ENCODE results near the gene TTC9.
A peak's percentile ranks its signal among the peaks of the same experiment; 100 is the strongest.
"Not testable (repeated sequence)": the region's sequence is repeated elsewhere in the genome, so short reads cannot be mapped to it uniquely, and the experiment has no call there.

TTC9 gene

DNA sequence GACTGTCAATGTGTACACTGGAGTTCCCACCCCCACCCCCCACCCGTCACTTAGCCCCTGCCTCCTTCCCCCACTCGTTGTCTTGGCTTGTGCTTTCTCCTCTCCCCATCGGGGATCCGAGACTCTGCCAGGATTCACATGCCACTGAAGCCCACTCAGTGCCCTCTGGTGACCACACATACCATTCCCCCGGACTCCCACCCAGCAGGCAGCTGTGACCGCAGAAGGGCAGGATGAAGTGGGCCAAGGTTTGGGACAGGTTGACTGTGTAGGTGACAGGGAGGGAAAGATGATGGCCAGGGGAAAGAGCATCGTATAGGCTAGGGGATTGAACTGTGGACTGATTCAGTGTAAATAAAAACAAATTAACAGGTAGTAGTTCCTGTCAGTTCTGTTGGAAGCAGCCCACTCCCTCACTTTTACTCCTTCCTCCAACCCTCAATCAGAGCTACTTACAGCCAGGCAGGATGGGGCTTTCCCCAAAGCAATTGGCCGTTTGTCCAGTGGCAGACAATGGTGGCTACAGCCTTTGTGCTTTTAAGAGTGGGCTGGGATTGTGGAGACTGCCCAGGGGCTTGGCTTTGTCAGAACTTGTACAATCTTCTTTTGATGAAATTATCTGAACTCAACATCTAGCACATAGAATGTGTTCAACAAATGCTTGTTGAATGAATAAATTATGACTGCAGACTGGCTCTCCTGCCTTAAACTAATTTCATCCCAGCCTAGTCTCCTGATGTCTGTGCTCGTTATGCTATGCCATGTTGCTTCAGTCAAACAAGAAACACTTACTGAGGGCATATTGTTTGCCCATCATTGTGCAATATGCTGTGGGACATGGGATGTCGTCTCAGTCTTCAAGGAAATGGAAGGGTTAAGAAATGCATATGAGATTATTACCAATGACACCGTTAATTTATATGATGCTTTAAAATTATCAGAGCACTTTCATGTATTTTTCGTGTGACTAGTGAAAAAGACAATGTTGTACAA is 30.2 kb downstream of the TTC9 start:
- no peak for DNase-seq
- no peaks in the 10 kb centered on the region for H3K27me3 Mint-ChIP-seq
- no peak overlapping the region for H3K4me3 Mint-ChIP-seq
- peaks cover 33 to 60% of the 10 kb centered on the region in 2 donors for H3K36me3 Mint-ChIP-seq
- H3K9me3 Mint-ChIP-seq, result peaks cover 0 to 2% of the 10 kb centered on the region in 2 donors
- peaks cover 25 to 34% of the 10 kb centered on the region in 2 donors for H3K4me1 Mint-ChIP-seq
- ATAC-seq (replicated peaks), result no peak
- peak overlapping the region; percentile 62 for H3K27ac Mint-ChIP-seq

DNA sequence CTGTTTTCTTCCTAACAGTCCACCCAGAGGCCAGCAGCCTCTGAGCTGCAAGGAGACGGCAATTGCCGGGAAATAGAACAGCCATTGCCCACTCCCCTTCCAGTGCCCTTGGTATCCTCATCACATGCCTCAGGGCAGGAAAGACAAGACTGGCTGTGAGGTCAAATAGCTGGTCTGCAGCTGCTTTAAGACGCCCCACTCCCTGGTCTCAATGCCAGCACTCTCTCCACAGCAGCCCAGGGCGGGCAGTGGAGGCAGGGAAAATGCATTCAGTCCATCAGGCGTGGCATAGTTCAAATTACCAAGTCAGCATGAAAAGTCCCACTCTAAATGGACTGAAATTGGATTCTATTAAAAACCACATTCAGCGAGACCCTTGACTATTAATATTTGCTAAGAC is 35.6 kb downstream of the TTC9 start:
- H3K4me1 Mint-ChIP-seq, result peaks cover 0 to 6% of the 10 kb centered on the region in 2 donors
- H3K9me3 Mint-ChIP-seq, result no peaks in the 10 kb centered on the region
- DNase-seq (no peak), ATAC-seq (replicated peaks) (no peak)
- no peaks in the 10 kb centered on the region for H3K27me3 Mint-ChIP-seq
- H3K36me3 Mint-ChIP-seq, result peaks cover 14 to 22% of the 10 kb centered on the region in 2 donors
- no peak overlapping the region for H3K27ac Mint-ChIP-seq
- H3K4me3 Mint-ChIP-seq, result no peak overlapping the region

DNA sequence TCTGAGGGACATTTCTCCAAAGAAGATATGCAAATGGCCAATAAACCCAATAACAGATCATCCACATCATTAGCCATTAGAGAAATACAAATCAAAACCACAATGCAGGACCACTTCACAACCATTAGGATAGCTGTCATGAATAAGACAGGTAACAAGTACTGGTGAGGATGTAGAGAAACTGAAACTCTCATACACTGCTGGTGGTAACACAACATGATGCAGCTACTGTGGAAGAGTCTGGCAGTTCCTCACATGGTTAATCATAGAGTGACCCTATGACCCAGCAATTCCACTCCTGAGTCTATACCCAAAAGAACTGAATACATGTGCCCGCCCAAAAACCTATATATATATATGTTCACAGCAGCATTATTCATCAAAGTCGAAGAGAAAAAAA is 39.0 kb downstream of the TTC9 start:
- no peak overlapping the region for H3K27ac Mint-ChIP-seq
- DNase-seq, result no peak
- H3K4me3 Mint-ChIP-seq, result no peak overlapping the region
- H3K9me3 Mint-ChIP-seq, result no peaks in the 10 kb centered on the region
- peak in 1 of 2 donors; percentile 43 for ATAC-seq (replicated peaks)
- no peaks in the 10 kb centered on the region for H3K27me3 Mint-ChIP-seq
- H3K4me1 Mint-ChIP-seq, result peaks cover 0 to 3% of the 10 kb centered on the region in 2 donors
- peaks cover 3% of the 10 kb centered on the region in 2 donors for H3K36me3 Mint-ChIP-seq

GRCh38 chr14:70683983-70684382 is 42.3 kb downstream of the TTC9 start:
- DNase-seq (no peak), ATAC-seq (replicated peaks) (no peak)
- Mint-ChIP-seq H3K9me3 (no peaks in the 10 kb centered on the region), H3K27me3 (no peaks in the 10 kb centered on the region), H3K4me1 (peaks cover 0 to 3% of the 10 kb centered on the region in 2 donors), H3K27ac (no peak overlapping the region), H3K36me3 (peaks cover 0 to 7% of the 10 kb centered on the region in 2 donors), H3K4me3 (no peak overlapping the region)

DNA sequence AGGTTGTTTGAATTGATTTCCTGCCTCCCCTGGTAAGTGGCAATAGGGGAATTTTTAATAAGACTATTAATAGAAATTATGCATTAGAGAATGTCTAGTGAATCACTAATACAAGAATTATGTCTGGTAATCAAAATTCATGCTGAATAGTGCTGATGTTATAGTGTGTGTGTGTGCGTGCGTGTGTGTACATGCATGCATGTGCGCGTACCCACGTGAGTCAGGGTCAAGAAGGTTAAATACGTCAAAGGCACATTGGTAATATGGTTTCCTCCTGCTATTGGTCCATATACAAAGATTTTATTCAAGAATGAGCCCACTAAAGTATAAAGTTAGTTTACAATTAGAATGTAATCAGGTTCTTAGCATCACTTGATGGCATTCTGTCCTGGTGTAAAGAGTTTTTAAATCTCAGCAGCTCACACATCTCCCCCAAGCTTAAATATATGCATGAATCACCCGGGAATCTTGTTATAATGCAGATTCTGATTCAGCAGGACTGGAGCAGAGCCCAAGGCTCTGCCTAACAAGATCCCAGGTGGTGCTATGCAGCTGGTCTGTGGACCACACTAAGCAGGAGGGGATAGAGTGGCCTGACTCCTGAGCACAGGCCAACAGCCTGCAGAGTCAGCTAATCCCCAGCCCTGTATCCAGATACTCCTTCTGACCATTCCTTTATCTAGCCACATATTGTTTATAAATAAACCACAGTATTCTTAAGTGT is 43.9 kb downstream of the TTC9 start:
- Mint-ChIP-seq H3K27me3 (no peaks in the 10 kb centered on the region), H3K4me1 (peaks cover 3 to 4% of the 10 kb centered on the region in 2 donors), H3K36me3 (peaks cover 0 to 7% of the 10 kb centered on the region in 2 donors), H3K9me3 (no peaks in the 10 kb centered on the region), H3K27ac (no peak overlapping the region), H3K4me3 (no peak overlapping the region)
- no peak for DNase-seq
- no peak for ATAC-seq (replicated peaks)

DNA sequence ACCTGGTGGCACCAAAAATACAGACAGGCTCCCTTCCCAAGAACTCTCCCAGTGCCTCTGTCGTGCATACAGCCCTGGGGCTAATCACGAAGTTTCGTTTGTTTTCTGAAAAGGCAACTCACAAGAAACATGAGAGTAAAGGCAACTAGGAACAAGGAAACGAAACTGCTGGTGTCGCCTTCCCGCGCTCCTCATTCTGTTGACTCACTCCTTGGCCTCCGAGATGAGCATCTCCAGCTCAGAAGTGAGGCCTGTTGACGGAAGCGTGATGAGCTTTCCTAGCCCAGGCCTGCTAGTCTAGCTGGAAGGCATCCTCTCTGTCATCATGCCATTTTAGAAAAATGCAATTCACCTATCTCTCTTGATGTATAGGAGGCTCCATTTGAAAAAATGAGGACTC is 50.5 kb downstream of the TTC9 start:
- DNase-seq (no peak), ATAC-seq (replicated peaks) (no peak)
- Mint-ChIP-seq H3K36me3 (no peaks in the 10 kb centered on the region), H3K4me1 (peaks cover 3 to 4% of the 10 kb centered on the region in 2 donors), H3K27me3 (no peaks in the 10 kb centered on the region), H3K9me3 (no peaks in the 10 kb centered on the region), H3K4me3 (no peak overlapping the region), H3K27ac (no peak overlapping the region)

DNA sequence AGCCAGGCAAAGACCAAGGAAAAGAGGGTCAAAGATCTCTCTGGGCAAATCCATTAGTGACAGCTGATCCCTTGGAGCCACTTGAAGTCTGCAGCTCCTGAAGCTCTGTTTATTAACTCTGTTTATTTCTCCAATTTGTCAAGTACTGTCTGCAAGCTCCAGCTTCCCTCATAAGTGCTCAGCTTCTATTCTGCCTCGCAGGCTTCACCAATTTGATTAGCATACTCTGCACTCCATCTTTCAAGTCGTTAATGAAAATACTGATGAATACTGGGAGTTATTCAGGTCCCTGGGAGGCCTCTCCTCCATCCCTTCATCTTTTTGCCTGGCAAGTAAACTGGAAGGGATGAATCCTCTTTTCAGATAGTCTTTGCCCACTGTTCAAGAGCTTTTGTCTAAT is 54.3 kb downstream of the TTC9 start:
- ATAC-seq (replicated peaks) (no peak), DNase-seq (no peak)
- Mint-ChIP-seq H3K4me1 (no peaks in the 10 kb centered on the region), H3K27me3 (no peaks in the 10 kb centered on the region), H3K9me3 (no peaks in the 10 kb centered on the region), H3K36me3 (no peaks in the 10 kb centered on the region), H3K27ac (no peak overlapping the region), H3K4me3 (no peak overlapping the region)

DNA sequence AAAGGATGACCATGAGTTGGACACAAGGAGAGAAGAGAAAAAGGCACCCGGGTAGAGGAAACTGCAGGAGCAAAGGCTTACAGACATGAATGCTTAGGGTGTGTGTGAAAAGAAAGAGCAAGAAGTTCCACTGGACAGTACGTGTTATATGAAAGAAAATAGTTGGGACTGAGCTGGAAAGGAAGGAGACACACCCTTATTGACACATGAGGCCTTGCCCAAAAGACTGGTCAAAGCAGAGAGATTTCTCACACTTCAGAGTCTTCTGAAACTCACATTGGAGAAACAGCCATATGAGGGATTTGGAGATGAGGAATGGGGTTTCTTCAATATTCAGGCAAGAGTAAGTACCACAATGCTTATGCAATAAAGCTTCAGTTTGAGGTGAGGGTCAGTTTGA is 56.0 kb downstream of the TTC9 start:
- H3K9me3 Mint-ChIP-seq, result no peaks in the 10 kb centered on the region
- H3K4me3 Mint-ChIP-seq, result no peak overlapping the region
- no peaks in the 10 kb centered on the region for H3K36me3 Mint-ChIP-seq
- peaks cover 0 to 3% of the 10 kb centered on the region in 2 donors for H3K4me1 Mint-ChIP-seq
- no peaks in the 10 kb centered on the region for H3K27me3 Mint-ChIP-seq
- peak overlapping the region; percentile 9 for H3K27ac Mint-ChIP-seq
- DNase-seq (no peak), ATAC-seq (replicated peaks) (no peak)

- no peaks in the 10 kb centered on the region for H3K36me3 Mint-ChIP-seq
- no peak overlapping the region for H3K27ac Mint-ChIP-seq
- no peaks in the 10 kb centered on the region for H3K27me3 Mint-ChIP-seq
- no peaks in the 10 kb centered on the region for H3K9me3 Mint-ChIP-seq
- no peak for DNase-seq
- no peak for ATAC-seq (replicated peaks)
- H3K4me1 Mint-ChIP-seq, result peaks cover 0 to 3% of the 10 kb centered on the region in 2 donors
- no peak overlapping the region for H3K4me3 Mint-ChIP-seq
These were observed 56.6 kb downstream of the TTC9 start for GRCh38 chr14:70698288-70698687.

DNA sequence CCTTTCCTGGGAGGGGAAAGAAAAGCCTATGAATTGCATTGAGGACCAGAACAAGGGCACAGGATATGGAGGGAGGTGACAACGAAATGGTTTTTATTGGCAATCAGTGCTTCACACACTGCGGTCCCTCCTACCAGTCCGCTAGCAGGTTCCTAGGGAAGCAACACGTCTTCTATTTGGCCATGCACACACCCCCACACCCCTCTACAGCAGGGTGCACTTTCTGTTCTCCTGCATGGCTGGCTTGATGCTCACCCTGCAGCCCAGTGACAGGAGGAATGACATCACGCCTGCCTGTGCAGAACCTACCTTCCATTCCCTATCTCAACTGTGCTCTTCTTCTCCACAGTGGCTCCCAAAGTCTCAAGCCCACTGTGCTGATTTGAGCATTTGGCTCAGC is 57.9 kb downstream of the TTC9 start:
- H3K27me3 Mint-ChIP-seq, result no peaks in the 10 kb centered on the region
- no peak for DNase-seq
- peaks cover 0 to 3% of the 10 kb centered on the region in 2 donors for H3K4me1 Mint-ChIP-seq
- no peak overlapping the region for H3K27ac Mint-ChIP-seq
- no peak for ATAC-seq (replicated peaks)
- no peak overlapping the region for H3K4me3 Mint-ChIP-seq
- no peaks in the 10 kb centered on the region for H3K36me3 Mint-ChIP-seq
- H3K9me3 Mint-ChIP-seq, result no peaks in the 10 kb centered on the region

DNA sequence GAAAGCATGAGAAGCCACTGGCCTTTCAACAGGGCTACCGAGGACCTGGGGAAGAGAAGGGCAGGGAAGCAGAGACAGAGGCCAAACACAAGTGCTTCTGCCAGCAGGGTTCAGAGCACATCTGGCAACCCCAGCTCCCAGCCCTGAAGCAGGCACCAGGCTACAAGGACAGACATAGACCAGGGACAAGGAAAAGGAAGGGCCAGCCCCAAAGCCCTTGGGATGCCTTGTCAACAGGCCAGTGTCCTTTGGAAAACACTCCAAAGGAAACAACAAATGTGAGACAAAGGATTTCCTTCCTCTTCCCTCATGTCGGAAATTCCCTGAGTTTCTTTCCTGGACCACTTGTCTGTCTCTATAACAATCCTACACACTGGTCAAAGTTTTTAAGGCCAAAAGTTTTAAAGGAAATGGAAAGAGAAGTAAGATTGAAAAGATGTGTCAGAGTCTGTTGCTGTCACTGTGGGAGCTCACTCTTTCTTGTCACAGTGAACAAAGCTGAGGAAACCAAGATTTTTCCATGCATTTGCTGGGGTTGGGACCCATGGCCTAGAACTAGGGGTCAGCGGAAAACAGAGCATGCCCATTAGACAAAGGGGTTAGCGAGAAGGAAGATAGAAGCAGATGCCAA is 59.4 kb downstream of the TTC9 start:
- no peaks in the 10 kb centered on the region for H3K27me3 Mint-ChIP-seq
- H3K27ac Mint-ChIP-seq, result no peak overlapping the region
- H3K36me3 Mint-ChIP-seq, result peaks cover 0 to 4% of the 10 kb centered on the region in 2 donors
- ATAC-seq (replicated peaks) (no peak), DNase-seq (no peak)
- H3K9me3 Mint-ChIP-seq, result no peaks in the 10 kb centered on the region
- H3K4me1 Mint-ChIP-seq, result peaks cover 3% of the 10 kb centered on the region in 2 donors
- no peak overlapping the region for H3K4me3 Mint-ChIP-seq

GRCh38 chr14:70701610-70702009 is 59.9 kb downstream of the TTC9 start:
- Mint-ChIP-seq H3K4me1 (peaks cover 3 to 5% of the 10 kb centered on the region in 2 donors), H3K4me3 (no peak overlapping the region), H3K36me3 (peaks cover 0 to 4% of the 10 kb centered on the region in 2 donors), H3K27ac (no peak overlapping the region), H3K9me3 (no peaks in the 10 kb centered on the region), H3K27me3 (no peaks in the 10 kb centered on the region)
- DNase-seq (no peak), ATAC-seq (replicated peaks) (no peak)

DNA sequence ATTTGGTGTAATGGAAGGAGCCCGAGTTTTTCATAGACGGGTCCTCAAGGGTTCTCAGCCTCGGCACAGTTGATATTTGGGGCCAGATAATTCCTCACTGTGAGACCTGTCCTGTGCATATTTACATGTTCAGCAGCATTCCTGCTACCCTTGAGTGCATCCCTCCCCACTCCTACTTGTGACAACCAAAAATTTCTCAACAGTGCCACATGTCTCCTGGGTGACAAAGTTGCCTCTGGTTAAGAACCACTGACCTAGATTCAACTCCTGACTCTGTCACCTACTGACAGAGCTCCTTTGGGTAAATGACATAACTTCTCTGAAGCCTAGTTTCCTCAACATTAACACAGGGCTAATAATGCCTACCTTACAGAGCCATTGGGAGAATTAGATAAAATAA is 60.4 kb downstream of the TTC9 start:
- Mint-ChIP-seq H3K36me3 (peaks cover 0 to 4% of the 10 kb centered on the region in 2 donors), H3K27me3 (no peaks in the 10 kb centered on the region), H3K27ac (no peak overlapping the region), H3K4me1 (peaks cover 8 to 11% of the 10 kb centered on the region in 2 donors), H3K9me3 (no peaks in the 10 kb centered on the region), H3K4me3 (no peak overlapping the region)
- no peak for ATAC-seq (replicated peaks)
- DNase-seq, result no peak

DNA sequence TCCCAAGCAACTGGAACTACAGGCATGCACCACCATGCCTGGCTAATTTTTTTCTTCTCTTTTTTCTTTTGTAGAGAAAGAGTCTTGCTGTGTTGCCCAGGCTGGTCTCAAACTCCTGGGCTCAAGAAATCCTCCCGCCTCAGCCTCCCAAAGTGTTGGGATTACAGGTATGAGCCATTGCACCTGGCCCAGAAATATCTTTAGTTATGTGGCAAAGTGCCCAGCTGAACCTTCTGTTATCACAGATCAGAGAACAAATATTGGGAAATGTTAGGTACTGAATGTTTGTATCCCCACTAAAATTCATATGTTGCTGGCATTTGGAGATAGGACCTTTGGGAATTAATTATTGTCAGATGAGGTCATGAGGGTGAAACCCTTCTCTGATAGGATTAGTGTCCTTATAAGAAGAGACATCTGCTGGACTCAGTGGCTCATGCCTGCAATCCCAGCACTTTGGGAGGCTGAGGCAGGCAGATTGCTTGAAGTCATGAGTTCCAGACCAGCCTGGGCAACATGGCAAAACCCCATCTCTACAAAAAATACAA is 62.0 kb downstream of the TTC9 start:
- not testable (repeated sequence) for DNase-seq; H3K27me3 Mint-ChIP-seq; H3K36me3 Mint-ChIP-seq; ATAC-seq (replicated peaks); H3K4me3 Mint-ChIP-seq; H3K27ac Mint-ChIP-seq; H3K9me3 Mint-ChIP-seq
- H3K4me1 Mint-ChIP-seq, result peaks cover 14 to 16% of the 10 kb centered on the region in 2 donors
